IMR-90 (cell line): ENCODE measurements around the gene PROCR. TPM values are rescaled to one million over a fixed set of nuclear protein-coding genes. Genes with fewer than 3 reads are reported as not detected.
A peak's percentile ranks its signal among the peaks of the same experiment; 100 is the strongest.

Source experiments
- ATAC-seq: fragments of 200-7000 bp; cut with Tn5 transposase; 2 replicates; pipeline ENCODE4 v1.9.1; 2020; ENCODE audit warnings: low read depth, mild to moderate bottlenecking, moderate library complexity
- BruUV-seq: library from RNA; stranded (reverse); fragments of 400-500 nt; replicated peaks from 2 replicates; lab custom pipeline; 2021; lab: Mats Ljungman, UMichigan
- CTCF ChIA-PET: fragments of 300-600 bp; formaldehyde crosslinking; extraction: SDS; loops from one replicate; lab custom pipeline; 2021; ENCODE audit warnings: antibody characterized with exemption; lab: Yijun Ruan, JAX
- POLR2A ChIA-PET: fragments of 300-600 bp; sonication (Branson Sonifier 250); formaldehyde crosslinking; loops from one replicate; lab custom pipeline; 2022; ENCODE audit warnings: antibody characterized with exemption; ENCODE audit not compliant: unreplicated experiment; lab: Charles Lee
- DNase-seq: peaks from one replicate; pipeline ENCODE4 v3.0.0; 2013
- H2AFZ ChIP-seq: replicated peaks from 2 replicates; pipeline ENCODE3; 2013; ENCODE audit warnings: low read length, mild to moderate bottlenecking; ENCODE audit not compliant: poor library complexity
- H2AK5ac ChIP-seq: 2 replicates; pipeline ENCODE4 v1.6.1; 2013; ENCODE audit warnings: low read depth, low read length, inconsistent platforms
- H2AK9ac ChIP-seq: replicated peaks from 2 replicates; pipeline ENCODE3; 2013; ENCODE audit warnings: mild to moderate bottlenecking, low read depth, low read length, moderate library complexity; ENCODE audit not compliant: poor library complexity
- H2BK120ac ChIP-seq: 2 replicates; pipeline ENCODE4 v1.6.1; 2013; ENCODE audit warnings: low read depth, low read length, inconsistent platforms
- H2BK15ac ChIP-seq: 3 replicates; pipeline ENCODE4 v1.6.1; 2013; ENCODE audit warnings: low read depth, low read length, inconsistent platforms
- H2BK20ac ChIP-seq: 2 replicates; pipeline ENCODE4 v1.6.1; 2013; ENCODE audit warnings: low read depth, mild to moderate bottlenecking, inconsistent platforms, low read length, moderate library complexity
- H2BK5ac ChIP-seq: 2 replicates; pipeline ENCODE4 v1.6.1; 2013; ENCODE audit warnings: mild to moderate bottlenecking, low read depth, low read length, inconsistent platforms; ENCODE audit not compliant: poor library complexity, severe bottlenecking
- H3K14ac ChIP-seq: replicated peaks from 2 replicates; pipeline ENCODE4 v1.6.1; 2013; ENCODE audit warnings: low read depth, low read length, inconsistent platforms
- H3K18ac ChIP-seq: 2 replicates; pipeline ENCODE4 v1.6.1; 2013; ENCODE audit warnings: low read depth, low read length, control low read depth
- H3K23ac ChIP-seq: 2 replicates; pipeline ENCODE4 v1.6.1; 2013; ENCODE audit warnings: low read depth, low read length, inconsistent platforms
- H3K27ac ChIP-seq: 2 replicates; pipeline ENCODE4 v1.5.1; 2013; ENCODE audit warnings: mild to moderate bottlenecking, control low read depth, low read length; ENCODE audit not compliant: insufficient read depth
- H3K27me3 ChIP-seq: 2 replicates; pipeline ENCODE4 v1.6.1; 2013; ENCODE audit warnings: low read length; ENCODE audit not compliant: control insufficient read depth, insufficient read depth
- H3K36me3 ChIP-seq: 2 replicates; pipeline ENCODE4 v1.6.1; 2013; ENCODE audit warnings: low read length, mixed read lengths; ENCODE audit not compliant: control insufficient read depth, insufficient read depth
- H3K4ac ChIP-seq: 2 replicates; pipeline ENCODE4 v1.6.1; 2013; ENCODE audit warnings: low read depth, low read length, inconsistent platforms
- H3K4me1 ChIP-seq: 2 replicates; pipeline ENCODE4 v1.6.1; 2013; ENCODE audit warnings: low read length, mixed read lengths; ENCODE audit not compliant: control insufficient read depth, insufficient read depth
- H3K4me2 ChIP-seq: 2 replicates; pipeline ENCODE4 v1.6.1; 2013; ENCODE audit warnings: low read depth, mild to moderate bottlenecking, control low read depth, low read length, moderate library complexity
- H3K4me3 ChIP-seq: 2 replicates; pipeline ENCODE4 v1.5.1; 2013; ENCODE audit warnings: low read depth, mild to moderate bottlenecking, control low read depth, low read length, moderate library complexity; ENCODE audit not compliant: insufficient read depth
- H3K56ac ChIP-seq: 2 replicates; pipeline ENCODE4 v1.6.1; 2013; ENCODE audit warnings: low read length, inconsistent platforms; ENCODE audit not compliant: insufficient read depth; ENCODE audit errors: extremely low read depth
- H3K79me1 ChIP-seq, 2 experiments: 2 replicates each; pipeline ENCODE4 v1.6.1; 2013; ENCODE audit warnings: low read length in 2 of 2, inconsistent platforms in 1 of 2, low read depth in 1 of 2
- H3K9ac ChIP-seq: 2 replicates; pipeline ENCODE4 v1.6.1; 2013; ENCODE audit warnings: low read depth, low read length, control low read depth
- H3K9me1 ChIP-seq: 2 replicates; pipeline ENCODE4 v1.6.1; 2013; ENCODE audit warnings: low read length, inconsistent platforms; ENCODE audit not compliant: insufficient read depth
- H3K9me3 ChIP-seq: 2 replicates; pipeline ENCODE4 v1.6.1; 2013; ENCODE audit warnings: low read length; ENCODE audit not compliant: control insufficient read depth, insufficient read depth
- H4K20me1 ChIP-seq: 2 replicates; pipeline ENCODE4 v1.6.1; 2013; ENCODE audit warnings: low read length, inconsistent platforms; ENCODE audit not compliant: insufficient read depth
- H4K5ac ChIP-seq: 2 replicates; pipeline ENCODE4 v1.6.1; 2013; ENCODE audit warnings: mild to moderate bottlenecking, low read depth, low read length, control low read depth
- H4K8ac ChIP-seq, 2 experiments: 2 replicates each; pipeline ENCODE4 v1.6.1; 2013; ENCODE audit warnings: low read depth in 2 of 2, low read length in 2 of 2, control low read depth in 1 of 2, inconsistent platforms in 1 of 2
- H4K91ac ChIP-seq: 2 replicates; pipeline ENCODE4 v1.6.1; 2013; ENCODE audit warnings: low read depth, low read length, inconsistent platforms; ENCODE audit not compliant: insufficient read depth
- CEBPB ChIP-seq: IDR thresholded peaks from 2 replicates; pipeline ENCODE4 v1.6.1; 2012; ENCODE audit warnings: low read depth, low read length, improper control_type of control experiment
- NFE2L2 ChIP-seq: fragments of 150-350 bp; IDR thresholded peaks from 2 replicates; pipeline ENCODE4 v1.6.1; 2016; ENCODE audit warnings: low read depth, mild to moderate bottlenecking, low read length
- WGBS, 2 experiments: methylation state at CpG; one replicate each; pipeline versions ENCODE4 v1.1.5 to v1.1.7; 2013; ENCODE audit warnings: missing lambda C conversion rate in 2 of 2; ENCODE audit not compliant: insufficient read length in 1 of 2; ENCODE audit errors: extremely low coverage in 2 of 2; 5-methylcytosine and 5-hydroxymethylcytosine counted together
- dilution Hi-C: fragments of 300-500 bp; cut with HindIII; formaldehyde crosslinking; loops from one replicate; pipeline ENCODE4 v1.14.3; 2018; ENCODE audit warnings: low sequenced_read_pairs; ENCODE audit not compliant: unreplicated experiment
- in situ Hi-C: fragments of 300-500 bp; cut with MboI; formaldehyde crosslinking; loops from 3 replicates; pipeline ENCODE4 v1.14.3; 2019; ENCODE audit warnings: low sequenced_read_pairs, inconsistent platforms, mixed read lengths
- intact Hi-C: fragments of 100-400 bp; cut with micrococcal nuclease; formaldehyde crosslinking; loops from 2 replicates; pipeline ENCODE4 v1.10.0; 2022
- polyA plus RNA-seq, 3 experiments: library from polyadenylated mRNA; depleted of rRNA; stranded (reverse); fragments of >200 nt; gene quantifications; 2 replicates each; pipeline ENCODE4 v1.2.3, GENCODE V29; 2012; ENCODE audit warnings: low replicate concordance in 1 of 3
- total RNA-seq: library from RNA; depleted of rRNA; stranded (reverse); fragments of >200 nt; gene quantifications from 2 replicates; pipeline ENCODE4 v1.2.3, GENCODE V29; 2012

Gene PROCR
- total and polyA plus RNA-seq, 2 of the 4 experiments (the other 2 are of a cell fraction), result 36.4 to 41.9 TPM

- Histone ChIP-seq H2AK9ac (no peak overlapping the region), H3K4me2 (no peak overlapping the region), H2BK15ac (no peak overlapping the region), H3K56ac (no peak overlapping the region), H2AFZ (no peak overlapping the region), H4K91ac (no peak overlapping the region), H3K9me1 (peaks cover 10% of the 10 kb centered on the region), H3K4me1 (peaks cover 1% of the 10 kb centered on the region; the same call in 1 of the 2 replicates), H4K20me1 (no peaks in the 10 kb centered on the region; the same call in 1 of the 2 replicates), H3K18ac (no peak overlapping the region), H3K23ac (no peak overlapping the region), H2AK5ac (no peak overlapping the region), H2BK20ac (peak overlapping the region; percentile 48; the same call in 1 of the 2 replicates), H3K9me3 (no peaks in the 10 kb centered on the region), H3K27ac (no peak overlapping the region), H4K5ac (no peak overlapping the region), H3K14ac (0 out of 2 replicates have a peak overlapping the region, but pooled peaks have one; percentile 68), H2BK120ac (peak overlapping the region; percentile 74; the same call in 1 of the 2 replicates), H3K79me1 (no peaks in the 10 kb centered on the region; a peak in 2 of 4 replicates), H2BK5ac (peak overlapping the region; percentile 67), H4K8ac (no peak overlapping the region), H3K4me3 (no peak overlapping the region), H3K27me3 (no peaks in the 10 kb centered on the region), H3K4ac (no peak overlapping the region; the same call in 1 of the 2 replicates), H3K36me3 (peaks cover 28% of the 10 kb centered on the region), H3K9ac (no peak overlapping the region)
- in situ Hi-C loops (loop anchor here (25.0 kb wide), 1 partner anchor 308 kb away; the partner anchor contains the start of gene GDF5), dilution Hi-C loops (no loop called here), intact Hi-C loops (no loop called here)
- peak; percentile 71 for DNase-seq
- ChIA-PET CTCF (interaction anchor here (0.6 kb wide), 1 partner anchor 128 kb away, joined by 3 read pairs; no protein-coding TSS in a partner anchor), POLR2A (no interaction called here)
- WGBS, 2 experiments, result no CpG with 5 or more reads among the region's 2 CpGs
- BruUV-seq, result no TSS peak
- peak; percentile 75 for TF ChIP-seq CEBPB
- no peak for TF ChIP-seq NFE2L2
- peak; percentile 96 for ATAC-seq
Observed at GRCh38 chr20:35129647-35130069, 42.2 kb upstream of the PROCR start.
